Activated T-cell treated with anti-CD3 and anti-CD28 coated beads, Interleukin-2, amount 50 U/mL, for 48 hours (primary cell): ENCODE results near the gene TGFBR3L.
A peak's percentile ranks its signal among the peaks of the same experiment; 100 is the strongest.

Source experiments
- DNase-seq, 2 experiments: peaks; one replicate each; pipeline ENCODE4 v3.0.0-alpha.2; 2020

Gene TGFBR3L

DNA sequence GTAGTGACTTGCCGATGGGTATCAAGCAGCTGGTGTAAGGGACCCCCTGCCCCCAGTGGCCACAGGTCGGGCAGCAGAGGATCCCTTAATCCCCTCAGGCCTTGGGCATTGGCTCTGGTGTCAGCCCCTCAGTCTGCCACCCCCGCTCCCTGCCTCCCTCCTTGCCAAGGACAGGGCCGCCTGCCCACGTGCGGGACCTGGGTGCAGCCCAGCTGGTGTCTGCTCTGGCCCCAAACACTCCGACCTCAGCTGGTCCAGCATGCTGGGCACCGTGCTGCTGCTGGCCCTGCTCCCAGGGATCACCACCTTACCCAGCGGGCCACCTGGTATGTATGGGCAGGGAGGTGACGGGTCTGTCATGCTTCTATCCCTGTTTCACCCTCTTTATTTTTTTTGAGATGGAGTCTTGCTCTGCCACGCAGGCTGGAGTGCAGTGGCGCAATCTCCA is at the start of gene TGFBR3L:
Gene TGFBR3L, plus strand, starts transcription at position 233 of the 448 bp plus-strand sequence.
- no peak for DNase-seq

DNA sequence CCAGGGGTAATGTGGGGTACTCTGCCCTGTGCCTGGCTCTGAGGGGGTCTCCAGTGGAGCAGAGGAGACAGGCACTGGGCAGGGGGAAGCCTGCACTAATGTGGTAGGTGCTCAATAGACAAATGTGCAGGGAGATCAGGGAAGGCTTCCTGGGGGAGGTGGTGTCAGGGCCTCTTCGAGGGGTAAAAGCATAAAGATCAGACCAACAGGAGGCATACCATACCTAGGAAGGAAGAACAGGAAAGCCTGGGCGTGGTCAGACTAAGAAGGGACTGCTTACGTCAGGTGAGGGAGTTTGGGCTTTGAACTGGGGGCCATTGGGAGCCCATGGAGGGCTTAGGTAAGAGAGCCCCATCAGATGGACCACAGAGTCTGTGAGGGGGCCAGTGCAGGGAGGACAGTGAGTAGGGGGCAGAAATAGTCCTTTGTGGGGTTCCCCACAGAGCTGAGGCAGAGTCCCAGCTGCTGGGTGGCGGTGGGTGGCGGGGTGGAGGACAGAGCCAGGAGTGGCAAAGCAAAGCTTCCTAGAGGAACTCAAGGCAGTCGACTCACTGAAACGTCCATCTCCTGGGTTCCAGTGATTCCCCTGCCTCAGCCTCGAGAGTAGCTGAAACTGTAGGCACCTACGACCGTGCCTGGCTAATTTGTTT is 49.2 kb upstream of the TGFBR3L start:
- no peak for DNase-seq

DNA sequence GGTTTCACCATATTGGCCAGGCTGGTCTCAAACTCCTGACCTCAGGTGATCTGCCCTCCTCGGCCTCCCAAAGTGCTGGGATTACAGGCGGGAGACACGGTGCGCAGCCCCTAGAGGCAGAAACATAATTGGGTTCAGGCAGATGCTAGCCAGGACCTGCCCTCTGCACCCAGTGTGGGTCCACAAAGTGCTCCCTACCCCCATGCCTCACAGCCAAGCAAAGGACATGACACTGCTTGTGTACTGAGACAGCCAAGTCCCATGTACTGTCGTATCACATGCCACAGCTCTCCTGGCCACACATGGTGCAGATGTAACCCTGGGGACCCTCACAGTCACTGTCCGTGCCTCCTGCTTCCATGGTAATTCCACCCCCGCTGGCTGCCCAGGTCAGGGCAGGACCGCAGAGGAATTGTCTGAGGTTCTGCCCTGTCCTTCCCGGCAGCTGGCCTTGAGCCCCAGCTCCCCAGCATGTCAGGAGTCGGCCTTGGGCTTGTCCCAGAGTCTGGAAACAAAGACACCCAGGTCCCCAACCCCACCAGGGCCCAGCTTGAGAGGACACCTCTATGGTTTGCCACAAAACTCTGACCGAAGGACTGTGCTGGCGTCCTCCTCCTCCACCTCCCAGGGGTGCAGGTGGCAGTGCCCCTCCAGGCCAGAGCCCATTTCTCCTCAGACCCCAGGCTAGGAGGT is 48.1 kb upstream of the TGFBR3L start:
- no peak for DNase-seq

DNA sequence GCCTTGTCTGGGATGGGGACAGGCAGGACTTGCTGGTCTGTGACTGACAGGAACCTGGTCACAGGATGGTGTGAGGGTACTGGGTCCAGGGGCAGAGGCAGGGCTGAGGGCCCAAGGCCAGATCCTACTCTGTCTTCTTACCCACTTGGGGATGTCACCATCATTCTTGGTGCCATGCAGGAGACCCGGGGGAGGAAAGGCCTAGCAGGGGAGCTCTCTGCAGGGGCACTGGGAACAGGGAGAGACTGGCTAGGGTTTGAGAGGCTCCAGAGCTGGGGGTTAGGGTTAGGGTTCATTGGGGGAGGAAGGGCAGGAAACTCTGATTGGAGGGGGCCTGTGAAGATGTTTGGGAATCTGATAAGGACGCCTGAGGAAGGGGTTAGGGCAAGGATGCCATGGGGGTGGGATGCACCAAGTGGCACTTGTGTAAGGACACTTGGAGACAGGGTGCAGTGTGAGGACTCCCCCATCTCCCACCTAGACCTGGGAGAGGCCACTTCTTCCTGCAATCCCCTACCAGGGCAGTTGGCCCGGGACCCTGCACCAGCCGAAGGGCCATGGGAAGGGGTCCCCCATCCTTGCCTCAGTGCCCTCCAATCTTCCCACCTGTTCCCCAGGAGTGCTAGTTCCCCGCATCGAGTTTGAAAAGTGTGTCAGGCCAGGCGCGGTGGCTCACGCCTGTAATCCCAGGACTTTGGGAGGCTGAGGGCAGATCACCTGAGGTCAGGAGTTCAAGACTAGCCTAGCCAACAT is 47.4 kb upstream of the TGFBR3L start:
- no peak for DNase-seq

DNA sequence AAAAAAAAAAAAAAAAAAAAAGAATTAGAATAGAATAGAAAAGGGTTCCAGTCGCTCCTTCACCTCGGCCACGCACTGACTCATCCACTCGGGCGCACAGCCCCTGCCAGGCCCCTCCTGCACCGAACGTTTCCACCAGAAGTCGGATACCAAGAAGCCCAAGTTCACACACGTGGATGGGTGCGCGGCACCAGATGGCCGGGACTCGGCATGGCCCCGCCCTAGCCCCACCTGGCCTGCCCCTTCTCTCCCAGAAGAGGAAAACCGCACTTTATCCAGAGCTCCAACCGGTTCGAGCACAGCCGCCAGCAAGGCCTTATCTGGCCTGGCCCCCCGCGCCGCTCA is 46.3 kb upstream of the TGFBR3L start:
- peak in 1 of 2 experiments; percentile 53 for DNase-seq

DNA sequence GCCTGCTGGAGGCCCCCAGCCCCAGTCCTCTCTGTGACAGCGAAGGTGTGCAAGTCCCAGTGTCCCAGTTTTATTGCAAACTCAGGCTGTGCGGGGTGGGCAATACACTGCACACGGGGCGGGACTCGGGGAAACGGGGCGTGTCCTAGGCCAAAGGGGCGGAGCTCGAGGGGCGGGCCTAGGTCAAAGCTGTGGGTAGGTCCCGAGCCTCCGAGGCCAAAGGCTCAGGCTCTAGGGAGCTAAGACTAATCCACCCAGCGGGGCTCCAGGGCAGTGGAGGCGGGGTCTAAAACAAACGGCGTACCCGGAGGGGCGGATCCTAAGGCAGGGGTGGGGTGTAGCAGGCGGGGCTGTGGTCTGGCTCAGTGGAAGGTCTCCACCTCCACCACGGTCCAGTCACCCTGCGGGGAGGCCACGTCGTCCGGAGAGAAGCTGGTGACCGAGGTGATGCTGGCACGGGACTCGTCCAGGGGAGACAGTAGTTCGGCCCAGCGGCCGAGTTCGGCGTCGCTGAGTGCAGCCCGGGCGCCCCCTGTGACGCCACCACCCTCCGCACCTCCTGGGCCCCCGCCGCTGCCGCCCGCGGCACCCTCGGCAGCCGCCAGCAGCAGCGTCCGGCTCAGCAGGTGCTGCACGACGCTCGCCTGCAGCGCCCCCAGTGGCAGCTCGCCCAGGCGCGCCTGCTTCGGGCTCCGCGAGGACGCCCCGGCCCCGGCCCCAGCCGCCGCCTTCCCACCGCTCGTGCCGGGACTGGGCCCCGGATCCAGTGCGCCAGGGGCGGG is 45.8 kb upstream of the TGFBR3L start:
- DNase-seq = peak; percentile 88 to 91

DNA sequence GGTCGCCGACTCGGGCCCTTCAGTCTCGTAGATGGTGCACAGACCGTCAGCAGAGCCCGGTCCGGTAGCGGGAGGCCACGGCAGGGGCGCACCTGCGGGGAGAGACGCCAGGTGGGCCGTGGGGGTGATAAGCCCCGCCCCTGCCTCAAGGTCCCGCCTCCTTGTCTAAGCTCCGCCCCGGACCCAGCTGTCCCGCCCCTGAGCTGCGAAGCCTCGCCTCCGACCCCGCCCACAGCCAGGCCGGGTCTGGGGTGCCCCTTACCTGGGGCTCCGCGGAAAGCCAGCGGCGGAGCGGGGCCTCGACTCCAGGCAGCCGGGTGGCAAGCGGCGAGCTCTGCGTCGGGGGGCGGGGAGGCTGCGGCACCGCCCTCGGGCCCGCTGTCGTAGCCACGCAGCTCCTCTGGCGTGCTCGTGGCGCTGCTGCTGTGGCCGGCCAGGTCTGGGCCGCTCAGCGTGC is 45.1 kb upstream of the TGFBR3L start:
- DNase-seq = peak; percentile 90 to 91

DNA sequence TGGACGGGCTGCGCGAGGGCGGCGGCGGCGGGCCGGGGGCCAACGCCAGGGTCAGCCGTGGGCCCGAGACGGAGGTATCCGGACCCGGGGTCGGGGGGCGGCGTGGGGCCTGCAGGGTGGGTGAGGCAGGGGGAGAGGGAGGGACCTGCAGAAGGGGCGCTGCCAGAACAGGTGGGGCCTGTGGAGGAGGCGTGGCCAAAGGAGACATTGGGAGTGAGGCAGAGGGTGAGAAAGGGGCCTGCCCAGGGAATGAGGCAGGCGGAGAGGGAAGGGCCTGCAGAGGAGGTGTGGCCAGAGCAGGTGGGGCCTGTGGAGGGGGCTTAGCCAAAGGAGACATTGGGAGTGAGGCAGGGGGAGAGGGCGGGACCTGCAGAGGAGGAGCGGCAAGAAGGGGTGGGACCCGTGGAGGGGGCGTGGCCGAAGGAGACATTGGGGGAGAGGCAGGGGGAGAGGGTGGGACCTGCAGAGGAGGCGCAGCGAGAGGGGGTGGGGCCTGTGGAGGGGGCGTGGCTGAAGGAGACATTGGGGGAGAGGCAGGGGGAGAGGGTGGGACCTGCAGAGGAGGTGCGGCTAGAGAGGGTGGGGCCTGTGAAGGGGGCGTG is 44.6 kb upstream of the TGFBR3L start:
- peak; percentile 75 to 77 for DNase-seq

DNA sequence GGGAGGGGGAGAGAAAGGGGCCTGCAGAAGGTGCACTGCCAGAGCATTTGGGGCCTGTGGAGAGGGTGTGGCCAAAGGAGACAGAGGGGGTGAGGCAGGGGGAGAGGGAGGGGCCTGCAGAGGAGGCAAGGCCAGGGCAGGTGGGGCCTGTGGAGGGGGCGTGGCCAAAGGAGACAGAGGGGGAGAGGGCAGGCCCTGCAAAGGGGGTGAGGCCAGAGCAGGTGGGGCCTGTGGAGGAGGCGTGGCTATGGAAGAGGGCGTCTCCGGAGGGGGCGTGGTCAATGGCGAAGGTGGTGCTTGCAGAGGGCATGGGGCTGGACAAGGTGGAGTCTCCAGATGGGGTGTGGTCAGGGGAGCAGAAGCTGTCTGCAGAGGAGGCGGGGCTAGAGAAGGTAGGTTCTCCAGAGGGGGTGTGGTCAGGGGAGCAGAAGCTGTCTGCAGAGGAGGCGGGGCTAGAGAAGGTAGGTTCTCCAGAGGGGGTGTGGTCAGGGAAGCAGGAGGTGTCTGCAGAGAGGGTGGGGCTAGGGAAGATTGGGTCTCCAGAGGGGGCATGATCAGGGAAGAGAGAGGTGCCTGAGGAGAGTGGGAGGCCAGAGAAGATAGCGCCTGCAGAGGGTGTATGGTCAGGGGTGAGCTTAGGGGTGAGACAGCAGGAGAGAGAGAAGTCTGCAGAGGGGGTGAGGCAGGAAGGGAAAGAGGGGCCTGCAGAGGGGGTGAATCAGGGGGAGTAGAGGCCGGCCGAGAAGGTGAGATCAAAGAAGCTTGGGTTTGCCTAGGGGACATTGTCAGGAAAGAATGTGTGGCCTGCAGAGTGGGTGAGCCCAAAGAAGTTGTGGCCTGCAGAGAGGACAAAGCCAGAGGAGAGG is 43.8 kb upstream of the TGFBR3L start:
- DNase-seq = peak; percentile 79 to 83

DNA sequence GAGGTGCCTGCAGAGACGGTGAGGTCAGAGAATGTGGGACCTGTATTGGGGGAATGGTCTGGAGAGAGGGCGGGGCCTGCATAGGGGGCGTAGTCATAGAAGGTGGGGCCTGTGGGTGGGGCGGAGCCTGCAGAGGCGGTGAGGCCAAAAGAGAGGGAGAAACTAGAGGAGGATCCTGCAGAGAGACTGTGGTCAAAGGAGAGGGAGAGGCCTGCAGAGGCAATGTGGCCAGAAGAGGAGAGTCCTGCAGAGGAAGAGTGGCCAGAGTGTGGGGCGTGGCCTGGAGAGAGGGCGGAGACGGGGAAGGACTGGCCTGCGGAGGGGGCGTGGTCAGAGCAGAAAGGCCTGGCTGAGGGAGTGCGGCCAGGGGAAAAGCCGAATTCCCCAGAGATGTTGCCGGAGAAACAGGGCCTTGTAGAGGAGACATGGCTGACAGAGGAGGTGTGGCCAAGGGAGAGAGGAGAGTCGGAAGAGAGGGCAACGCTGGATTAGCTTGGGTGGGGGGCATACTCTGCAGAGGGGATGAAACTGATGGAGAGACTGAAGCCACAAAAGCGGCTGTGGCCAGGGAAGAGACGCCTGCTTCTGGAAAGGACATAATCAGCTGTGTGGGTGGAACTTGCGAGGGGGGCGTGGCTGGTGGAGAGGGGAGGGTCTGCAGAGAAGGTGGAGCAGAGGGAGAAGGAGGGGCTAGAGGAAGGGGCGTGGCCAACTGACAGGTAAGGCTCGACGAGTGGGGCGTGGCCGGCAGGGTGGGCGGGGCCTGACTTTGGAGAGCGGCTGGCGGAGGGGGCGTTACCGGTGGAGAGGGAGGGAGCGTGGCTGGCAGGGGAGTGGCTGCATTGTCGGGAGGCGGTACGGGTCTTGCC is 43.0 kb upstream of the TGFBR3L start:
- DNase-seq = peak; percentile 91 to 93

DNA sequence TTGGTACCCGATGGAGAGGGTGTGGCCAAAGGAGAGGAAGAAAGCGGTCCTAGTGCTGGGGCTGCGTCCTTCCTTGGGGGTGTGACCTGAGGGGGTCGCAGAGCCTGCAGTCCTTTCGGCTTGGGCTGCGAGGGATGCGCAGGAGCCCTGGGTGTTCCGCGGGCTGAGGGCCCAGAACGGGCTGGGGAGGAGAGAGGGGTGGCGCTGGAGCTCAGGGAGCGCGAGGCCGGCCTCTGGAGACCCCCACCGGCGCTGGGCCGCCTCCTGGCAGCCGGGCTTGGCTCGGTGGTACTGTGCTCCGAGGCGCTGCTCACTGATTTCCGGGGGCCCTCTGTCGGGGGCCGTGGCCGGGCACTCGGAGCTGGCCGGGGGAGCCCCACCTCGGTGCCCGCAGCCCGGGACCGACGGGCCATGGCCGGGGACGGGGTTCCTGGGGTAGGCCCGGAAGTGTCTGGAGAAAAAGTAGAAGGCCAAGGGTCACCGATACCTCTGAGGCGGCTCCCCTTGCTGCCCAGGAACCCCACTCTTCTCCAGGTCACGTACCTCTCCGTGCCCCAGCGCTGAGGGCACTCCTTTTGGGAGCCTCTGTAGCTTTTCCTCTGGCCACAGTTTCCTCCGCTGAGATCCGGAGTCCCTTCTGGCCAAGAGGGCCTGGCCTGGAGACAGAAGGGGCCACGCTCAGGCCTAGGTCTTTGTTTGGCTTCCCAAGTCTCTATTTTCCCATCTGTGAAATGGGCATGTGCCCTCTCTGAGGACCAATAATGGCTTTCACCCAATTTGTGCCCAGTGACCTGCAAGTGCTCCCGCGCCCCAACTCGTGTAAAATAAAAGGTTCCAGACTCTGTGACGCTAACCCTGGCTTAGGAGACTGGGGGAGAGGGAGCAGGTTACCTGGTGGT is 42.1 kb upstream of the TGFBR3L start:
- DNase-seq = no peak

DNA sequence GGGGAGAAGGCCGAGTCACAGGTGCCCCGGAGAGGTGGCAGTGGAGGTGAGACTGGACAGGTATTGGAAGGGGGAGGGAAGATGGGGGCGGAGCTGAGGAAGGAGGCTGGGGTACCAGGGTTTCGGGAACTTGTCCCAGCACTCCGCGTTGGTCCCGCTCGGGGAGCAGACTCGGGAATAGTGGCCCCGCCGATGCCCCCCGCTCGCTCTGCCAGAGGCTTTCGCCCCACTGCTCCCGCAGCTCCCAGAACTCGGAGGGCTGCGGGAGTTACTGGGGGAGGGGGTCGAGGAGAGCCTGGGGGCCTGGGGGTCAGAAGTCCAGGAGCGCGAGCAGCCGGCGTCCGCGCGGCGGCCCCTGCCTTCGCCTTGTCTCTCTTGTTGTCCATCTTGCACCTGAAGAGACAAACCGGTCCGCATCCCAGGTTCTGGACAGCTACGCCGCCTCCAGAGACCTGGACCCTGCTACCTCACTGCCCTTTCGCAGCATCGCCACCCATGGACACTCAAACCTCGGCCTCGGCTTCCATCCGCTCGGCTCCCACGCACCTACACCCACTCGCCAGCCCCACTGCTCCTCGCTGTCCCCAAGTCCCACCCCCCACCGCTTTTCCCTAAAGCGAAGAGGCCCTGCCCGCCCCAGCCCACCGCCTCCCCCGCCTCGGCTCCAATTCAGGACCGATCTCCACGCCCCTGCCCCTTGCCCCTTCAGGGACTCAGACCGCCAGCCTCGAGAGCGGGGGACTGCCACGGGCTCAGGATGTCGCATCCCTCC is 41.1 kb upstream of the TGFBR3L start:
- DNase-seq = no peak

DNA sequence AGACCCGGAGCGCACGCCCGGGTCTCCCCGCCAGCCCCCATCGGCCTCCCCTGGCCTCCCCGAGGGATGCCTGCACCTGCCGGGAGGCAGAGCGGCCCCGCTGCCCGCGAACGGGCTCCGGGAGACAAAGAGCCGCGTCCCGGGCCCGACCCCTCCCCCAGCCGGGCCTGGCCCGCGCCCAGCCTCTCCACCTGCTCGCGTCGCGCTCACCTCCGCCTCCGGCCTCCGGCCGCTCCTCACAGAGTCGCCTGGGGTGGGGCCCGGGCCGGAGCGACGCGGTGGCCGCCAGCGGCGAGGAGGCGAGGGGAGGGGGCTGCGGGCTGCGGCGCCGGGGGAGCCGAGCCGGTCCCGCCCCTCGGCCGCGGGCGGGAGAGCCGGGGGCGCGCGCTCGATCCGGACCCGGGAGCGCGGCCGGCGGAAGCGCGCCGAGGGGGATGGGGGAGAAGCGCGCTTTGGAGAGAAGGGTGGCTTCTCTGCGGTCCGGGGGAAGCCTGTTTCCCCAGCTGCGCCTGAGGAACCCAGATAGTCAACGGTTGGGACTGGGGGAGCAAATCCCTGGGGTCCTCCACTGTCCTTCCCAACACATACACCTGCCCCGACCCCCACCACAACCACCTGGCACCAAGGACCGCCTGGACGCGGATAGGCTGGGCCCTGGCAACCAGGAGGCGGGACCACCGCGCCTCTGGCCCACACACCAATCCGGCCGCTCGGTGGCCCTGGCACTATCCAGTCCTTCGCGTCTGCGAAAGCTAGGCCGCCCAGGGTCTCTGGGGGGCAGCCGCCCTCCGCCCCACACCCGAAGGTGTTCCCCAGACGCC is 40.3 kb upstream of the TGFBR3L start, which contains the start of gene PRR36:
Gene PRR36, minus strand, starts transcription at position 315 of the 821 bp plus-strand sequence. CDS start 701 bp downstream, outside the sequence.
- peak in 1 of 2 experiments; percentile 52 for DNase-seq

DNA sequence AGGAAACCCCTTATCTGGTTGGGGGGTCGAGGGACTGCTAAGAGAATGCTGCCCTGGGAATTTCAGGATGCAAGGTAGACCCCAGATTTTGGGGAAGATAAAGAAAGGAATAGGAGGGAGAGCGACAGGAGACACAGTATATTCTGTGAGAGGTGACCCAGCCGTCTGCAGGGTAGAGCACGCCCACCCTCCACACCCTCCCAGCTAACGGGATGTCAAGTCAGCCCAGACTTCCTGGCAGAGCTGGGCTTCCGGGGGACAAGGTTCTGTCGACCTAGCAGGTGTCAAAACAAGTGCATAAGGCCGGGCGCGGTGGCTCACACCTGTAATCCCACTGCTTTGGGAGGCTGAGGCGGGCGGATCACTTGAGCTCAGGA is 39.7 kb upstream of the TGFBR3L start:
- DNase-seq = no peak

DNA sequence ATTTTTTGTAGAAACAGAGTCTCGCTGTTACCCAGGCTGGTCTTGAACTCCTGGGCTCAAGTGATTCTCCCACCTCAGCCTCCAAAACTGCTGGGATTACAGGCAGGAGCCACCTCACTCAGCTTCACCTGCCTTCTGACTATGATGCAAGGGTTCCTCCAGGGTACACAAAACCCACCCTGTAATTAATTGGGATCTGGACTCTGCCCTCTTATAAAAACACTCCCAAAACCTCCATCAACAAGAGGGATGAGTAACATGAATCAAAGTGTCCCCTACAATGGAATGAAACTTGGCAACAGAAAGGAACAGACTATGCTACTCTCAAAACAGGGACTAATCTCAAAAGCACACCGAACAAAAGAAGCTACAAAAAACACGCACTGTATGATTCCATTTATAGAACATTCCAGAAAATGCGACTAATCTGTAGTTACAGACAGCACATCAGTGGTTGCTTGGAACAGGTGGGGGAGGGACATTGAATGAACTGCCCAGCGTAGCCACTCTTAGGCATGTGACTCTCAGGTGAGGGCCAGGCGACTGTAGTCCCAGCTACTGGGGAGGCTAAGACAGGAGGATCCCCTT is 37.3 kb upstream of the TGFBR3L start:
- no peak for DNase-seq

DNA sequence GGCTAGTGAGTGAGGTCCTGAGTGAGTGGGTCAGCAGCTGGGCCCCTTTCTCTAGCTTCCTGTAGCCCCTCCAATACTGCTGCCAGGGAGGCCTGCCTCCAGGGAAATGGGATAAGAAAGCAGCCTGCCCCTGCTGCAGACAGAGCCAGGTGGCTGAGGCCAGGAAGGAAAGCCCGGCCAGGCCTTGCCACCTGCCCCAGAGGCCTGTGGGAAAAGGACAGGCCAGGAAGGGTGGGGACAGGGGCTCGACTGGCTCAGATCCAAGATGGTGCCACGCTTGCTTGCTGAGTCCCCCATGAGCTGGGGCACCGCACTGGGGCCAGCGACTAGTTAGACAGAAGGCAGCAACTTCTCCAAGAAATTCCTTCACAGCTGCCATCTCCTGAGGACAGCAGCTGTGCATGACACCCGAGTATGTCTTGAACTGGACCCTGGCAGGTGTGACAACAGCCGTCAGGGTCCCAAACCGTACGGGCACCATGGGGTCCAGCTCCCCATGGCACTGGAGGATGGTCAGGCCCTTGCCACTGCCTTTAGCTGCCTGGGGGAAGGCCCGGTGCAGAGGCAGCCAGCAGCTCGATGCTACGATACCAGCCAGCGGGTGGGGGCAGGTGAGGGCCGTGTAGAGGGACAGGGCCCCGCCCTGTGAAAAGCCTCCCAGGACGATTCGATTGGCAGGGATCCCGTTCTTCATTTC is 35.4 kb upstream of the TGFBR3L start:
- no peak for DNase-seq

DNA sequence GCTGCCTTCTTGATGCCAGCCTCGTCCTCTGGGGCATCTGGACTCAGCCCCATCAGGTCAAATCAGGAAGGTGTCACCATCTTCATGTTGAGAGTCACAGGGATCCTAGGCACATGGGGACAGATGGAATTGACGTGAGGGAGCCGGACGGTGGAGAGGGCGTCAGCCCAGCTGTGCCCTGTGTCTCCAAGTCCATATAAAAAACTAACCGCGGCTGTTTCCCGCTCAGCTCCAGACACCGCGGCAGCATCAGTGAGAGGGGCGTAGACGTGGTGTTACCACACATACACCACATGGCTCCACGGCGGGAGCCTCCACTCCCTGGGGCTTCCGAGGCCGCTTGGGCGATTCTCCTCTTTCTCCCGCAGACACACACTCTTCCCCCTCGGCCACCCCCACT is 34.8 kb upstream of the TGFBR3L start:
- no peak for DNase-seq
